GM12873 (cell line): ENCODE data around the gene ENOX1.

Source experiments
- TF ChIP-seq, protein P1 (sequence below): IDR thresholded peaks from 2 replicates; pipeline ENCODE4 v1.5.1; 2012; ENCODE audit warnings: low read depth, mild to moderate bottlenecking, moderate library complexity, low read length, control low read depth; ENCODE audit not compliant: insufficient read depth; ENCODE audit errors: missing control alignments

Gene ENOX1

GRCh38 chr13:43482641-43483040 lies 304.1 kb downstream of the ENOX1 start:
- TF ChIP-seq, protein P1, sequence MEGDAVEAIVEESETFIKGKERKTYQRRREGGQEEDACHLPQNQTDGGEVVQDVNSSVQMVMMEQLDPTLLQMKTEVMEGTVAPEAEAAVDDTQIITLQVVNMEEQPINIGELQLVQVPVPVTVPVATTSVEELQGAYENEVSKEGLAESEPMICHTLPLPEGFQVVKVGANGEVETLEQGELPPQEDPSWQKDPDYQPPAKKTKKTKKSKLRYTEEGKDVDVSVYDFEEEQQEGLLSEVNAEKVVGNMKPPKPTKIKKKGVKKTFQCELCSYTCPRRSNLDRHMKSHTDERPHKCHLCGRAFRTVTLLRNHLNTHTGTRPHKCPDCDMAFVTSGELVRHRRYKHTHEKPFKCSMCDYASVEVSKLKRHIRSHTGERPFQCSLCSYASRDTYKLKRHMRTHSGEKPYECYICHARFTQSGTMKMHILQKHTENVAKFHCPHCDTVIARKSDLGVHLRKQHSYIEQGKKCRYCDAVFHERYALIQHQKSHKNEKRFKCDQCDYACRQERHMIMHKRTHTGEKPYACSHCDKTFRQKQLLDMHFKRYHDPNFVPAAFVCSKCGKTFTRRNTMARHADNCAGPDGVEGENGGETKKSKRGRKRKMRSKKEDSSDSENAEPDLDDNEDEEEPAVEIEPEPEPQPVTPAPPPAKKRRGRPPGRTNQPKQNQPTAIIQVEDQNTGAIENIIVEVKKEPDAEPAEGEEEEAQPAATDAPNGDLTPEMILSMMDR = no peak

DNA sequence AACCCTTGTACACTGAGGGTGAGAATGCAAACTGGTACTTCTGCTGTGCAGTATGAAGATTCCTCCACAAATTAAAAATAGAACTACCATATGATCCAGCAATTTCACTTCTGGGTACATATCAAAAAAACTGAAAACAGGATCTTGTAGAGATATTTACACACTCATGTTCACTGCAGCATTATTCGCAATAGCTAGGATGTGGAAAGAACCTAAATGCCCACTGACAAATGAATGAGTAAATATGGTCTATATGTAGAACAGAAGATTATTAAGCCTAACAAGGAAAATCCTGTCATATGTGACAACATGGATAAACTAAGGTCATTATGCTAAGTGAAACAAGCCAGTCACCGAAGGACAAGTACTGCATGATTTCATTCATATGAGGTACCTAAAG lies 304.7 kb downstream of the ENOX1 start:
- TF ChIP-seq, protein P1 = no peak

- TF ChIP-seq, protein P1 = no peak
These were observed 307.9 kb downstream of the ENOX1 start for GRCh38 chr13:43478902-43479301.

DNA sequence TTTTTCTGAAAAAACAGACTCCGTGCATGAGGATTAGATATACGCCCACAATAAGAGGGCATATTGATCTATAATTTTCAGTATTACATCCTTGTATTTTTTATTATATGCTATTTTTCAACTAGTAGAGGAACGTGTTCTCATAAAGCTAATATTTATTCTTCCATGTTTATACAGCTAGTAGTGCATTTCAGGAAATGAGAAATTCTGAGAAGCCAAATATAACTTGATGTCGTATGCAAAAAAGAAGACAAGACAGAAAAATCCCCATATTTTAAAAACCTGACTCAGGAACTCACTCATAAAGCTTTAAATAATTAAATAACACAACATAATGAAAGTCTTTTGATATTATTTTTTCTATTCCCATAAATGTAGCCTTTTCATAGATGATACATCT lies 308.6 kb downstream of the ENOX1 start:
- TF ChIP-seq, protein P1 = no peak

DNA sequence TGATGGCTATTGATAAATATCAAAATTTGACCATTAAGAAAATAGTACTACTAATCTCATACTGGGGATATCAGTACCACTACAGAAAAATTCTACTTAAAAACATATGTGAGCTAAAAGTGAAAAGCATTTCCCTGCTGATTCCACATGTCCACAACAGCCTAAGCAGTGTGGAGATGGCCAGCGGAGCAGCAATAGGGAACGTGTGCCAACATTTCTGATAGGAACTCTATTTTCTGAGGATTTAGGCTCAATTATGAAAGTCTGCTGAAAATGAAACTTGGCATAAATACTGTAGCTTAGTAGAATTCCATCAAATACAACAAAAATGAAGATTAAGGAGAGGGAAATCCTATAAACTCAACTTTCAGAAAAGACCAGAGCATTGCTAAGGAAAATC lies 311.6 kb downstream of the ENOX1 start:
- TF ChIP-seq, protein P1 = no peak

DNA sequence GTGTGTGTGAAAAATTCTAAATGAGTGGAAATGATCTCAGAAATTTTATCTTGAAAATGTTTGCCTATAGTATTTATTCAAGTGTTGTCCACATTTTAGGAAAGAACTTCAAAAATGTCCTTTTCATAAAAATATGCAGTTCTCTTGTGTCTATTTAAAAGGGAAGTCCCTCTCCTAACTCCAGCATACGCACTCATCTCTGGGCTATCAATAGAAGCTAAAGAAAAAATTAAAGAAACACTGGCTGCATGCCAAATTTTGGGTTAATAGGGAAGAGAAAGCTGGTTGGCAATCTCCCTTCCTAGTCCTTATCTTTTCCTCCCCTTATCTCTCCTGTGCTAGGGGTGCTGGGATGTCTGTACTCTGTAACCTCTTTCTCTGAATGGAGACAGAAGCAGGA lies 313.3 kb downstream of the ENOX1 start:
- TF ChIP-seq, protein P1 = no peak

- TF ChIP-seq, protein P1 = no peak
These were observed 313.8 kb downstream of the ENOX1 start for GRCh38 chr13:43472980-43473379.
